HG02840 (cell line): ENCODE results near the gene TCF7.

Experiments used
- ATAC-seq: cut with Tn5 transposase; IDR thresholded peaks from one replicate; pipeline ENCODE4 v1.9.1; 2021; ENCODE audit warnings: mild to moderate bottlenecking, moderate library complexity, moderate number of reproducible peaks; ENCODE audit not compliant: unreplicated experiment, low FRiP score

Gene TCF7

DNA sequence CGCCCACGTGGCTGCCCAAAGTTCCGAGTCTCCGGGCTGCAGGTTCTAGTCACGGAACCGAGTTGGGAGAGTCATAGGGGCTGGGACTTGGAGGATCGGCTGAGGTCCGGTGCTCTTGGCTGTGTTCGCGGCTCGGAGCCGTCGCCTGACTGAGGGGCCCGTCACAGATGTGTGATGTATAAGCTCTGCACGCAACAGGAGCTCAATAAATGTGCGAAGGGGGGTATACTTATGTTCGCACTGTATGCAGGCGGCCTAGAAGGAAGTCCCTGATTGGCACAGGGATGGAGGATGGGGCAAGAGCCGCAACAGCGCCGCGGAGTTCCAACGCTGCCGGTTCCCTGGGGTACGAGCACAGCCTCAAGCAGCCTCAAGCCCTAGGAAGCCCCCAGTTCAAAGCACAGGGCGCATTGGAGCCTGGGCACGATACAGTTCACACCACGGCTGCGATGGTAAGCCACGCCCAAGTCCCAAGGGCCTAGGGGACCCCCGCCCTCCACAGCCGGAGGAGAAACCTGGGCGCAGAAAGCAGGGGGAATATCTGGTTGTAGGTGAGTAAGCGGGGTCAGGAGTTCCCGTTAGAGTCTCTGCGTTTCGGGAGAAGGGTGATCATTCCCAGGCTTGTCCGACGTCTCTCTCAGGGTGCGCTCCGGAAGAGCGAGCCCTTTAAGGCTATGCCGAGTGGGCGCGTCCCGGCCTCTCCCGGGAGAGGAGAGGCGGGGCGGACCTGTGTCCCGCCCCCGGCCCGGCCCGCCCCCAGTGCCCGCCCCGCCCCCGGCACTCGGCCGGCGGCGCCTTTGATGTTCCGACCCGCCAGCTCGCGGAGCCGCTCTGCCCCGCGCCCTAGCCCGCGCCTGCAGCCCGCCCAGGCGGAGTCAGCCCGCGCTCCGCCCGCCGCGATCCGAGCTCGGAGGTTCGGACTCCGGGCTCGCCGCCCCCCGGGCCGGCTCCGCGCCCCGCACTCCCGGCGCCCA lies at the start of gene TCF7:
TSS of gene TCF7 (plus strand) at position 780 of the 974 bp plus-strand sequence. CDS start 226 bp downstream, outside the sequence.
- ATAC-seq, result peak; percentile 70

DNA sequence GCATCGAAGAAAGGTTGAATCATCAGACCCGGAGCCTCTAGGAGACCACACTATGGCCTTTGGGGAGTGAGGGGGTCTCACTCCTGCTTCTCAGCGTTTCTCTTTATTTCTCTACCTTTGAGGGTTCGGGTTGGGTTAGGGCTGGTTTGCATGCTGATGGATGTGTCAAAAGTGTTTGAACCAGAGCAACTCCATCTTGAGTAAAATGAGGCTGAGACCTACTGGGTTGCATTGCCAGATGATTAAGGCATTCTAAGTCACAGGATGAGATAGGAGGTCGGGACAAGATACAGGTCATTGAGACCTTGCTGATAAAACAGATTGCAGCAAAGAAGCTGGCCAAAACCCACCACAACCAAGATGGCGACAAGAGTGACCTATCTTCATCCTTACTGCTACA lies 44.9 kb upstream of the TCF7 start:
- no peak for ATAC-seq

DNA sequence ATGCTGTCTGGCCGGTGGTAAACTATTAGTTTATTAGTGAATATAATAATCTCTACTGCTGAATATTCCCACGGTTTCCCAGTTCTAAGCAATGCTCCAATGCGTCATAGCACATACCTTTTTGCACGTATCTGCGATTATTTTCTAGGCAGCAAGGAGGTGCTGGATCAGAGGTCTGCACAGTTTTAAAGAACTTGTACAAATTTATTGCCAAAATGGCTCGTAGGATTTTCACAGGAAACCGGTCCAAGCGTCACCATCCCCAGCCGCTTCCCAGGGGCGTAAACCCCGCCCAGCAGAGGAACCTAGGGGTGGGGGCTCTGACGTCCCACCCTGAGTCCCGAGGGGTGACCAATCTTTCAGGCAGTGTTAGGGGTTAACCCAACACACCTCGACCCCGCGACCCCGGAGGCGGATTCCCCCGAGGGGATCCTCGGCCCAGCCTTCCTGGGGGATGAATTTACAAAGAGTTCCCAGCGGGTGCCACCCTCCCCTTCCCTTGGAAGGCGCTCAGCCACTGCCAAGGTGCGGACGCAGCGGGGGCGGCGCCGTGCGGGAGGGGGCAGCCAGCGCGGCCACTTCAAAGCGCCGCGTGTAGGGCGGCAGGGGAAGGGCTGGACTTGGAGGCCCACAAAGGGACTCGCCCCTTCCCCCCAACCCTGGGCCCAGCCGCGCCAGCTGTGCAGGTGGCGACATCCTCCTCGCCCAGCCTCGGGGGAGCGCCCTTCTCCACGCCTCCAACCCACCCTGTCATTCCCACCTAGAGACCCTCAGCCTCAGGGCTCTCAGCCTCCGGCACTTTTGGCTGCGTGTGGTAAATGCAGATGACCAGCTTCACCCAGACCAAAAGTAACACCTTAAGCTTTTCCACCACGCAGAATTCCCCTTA lies 43.5 kb upstream of the TCF7 start:
- no peak for ATAC-seq

DNA sequence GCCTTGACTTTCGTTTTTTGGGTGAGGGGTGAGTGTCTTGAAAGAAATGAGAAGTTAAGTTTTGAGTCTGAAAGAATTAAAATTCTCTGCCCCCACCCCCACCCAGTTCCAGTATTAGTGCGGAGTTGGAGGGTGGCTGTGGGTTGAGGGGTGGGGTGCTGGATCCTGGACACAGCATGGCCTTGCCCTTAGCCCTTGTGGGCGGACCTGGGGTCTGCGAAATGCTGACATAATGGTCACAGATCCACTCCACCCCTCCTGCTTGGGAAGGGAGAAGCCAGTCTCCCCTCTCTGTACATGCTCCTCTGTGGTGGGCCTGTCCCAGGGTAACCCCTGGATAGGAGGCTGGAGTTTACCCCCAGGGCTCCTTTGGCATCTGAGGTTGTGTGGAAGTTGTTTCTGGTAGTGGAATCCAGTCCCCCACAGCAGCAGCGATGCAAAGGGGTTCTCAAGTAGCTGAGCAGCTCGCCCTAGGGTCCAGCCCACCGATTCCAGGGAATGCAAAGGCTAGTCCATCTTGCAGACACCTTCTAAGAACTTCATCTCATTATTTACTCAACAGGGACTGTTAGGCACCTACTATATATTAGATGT lies 42.8 kb upstream of the TCF7 start:
- no peak for ATAC-seq

DNA sequence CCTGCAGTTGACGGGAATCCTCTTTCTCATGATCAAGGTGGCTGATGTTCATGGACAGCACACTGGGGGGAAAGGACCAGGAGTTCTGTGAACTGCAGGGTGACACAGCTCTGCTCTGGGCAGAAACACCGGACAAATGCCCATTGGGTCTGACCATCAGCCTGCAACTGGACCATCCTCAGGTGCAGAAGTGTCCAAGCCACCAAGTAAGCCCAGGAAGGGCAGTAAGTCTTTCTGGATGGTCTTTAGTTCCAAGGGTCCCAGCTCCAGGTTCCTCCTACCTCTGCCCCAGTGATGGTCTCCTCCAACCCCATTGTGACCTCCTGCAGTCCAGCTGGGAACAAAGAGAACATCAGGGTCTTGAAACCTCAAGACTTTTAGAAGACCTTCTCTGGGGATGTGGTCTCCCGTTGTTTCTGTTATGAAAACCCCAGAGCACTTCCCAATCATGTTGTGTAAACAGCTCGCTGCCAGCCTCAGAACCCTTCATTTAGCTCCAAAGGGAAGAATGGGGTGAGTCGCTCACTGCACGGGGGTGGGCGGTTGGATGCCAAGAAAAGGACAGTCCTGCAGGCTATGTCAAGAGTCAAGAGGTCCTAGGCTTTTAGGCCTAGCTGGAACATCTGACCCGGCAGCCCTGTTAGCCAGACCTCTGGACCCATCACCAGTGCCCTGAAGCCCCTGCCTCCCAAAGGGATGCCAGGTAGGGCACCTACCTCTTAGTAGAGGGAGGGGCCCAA lies 41.8 kb upstream of the TCF7 start:
- ATAC-seq, result no peak

DNA sequence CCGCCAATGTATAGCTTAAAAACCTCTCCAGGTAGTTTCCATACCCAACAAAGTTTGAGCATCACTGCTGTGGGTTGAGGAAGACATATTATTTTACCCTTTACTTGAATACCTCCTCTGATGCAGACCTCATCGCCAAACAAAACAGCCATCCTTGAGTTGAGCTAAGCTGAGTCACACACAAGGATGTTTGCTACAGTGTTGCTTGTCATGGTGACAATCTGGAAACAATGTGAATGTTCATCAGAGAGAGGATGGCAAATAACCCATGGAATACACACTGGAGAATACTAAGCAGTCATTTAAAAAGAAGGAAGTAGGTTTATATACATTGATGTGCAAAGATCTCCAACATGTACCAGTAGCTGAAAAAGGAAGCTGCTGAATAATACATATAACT lies 41.1 kb upstream of the TCF7 start:
- ATAC-seq, result no peak

DNA sequence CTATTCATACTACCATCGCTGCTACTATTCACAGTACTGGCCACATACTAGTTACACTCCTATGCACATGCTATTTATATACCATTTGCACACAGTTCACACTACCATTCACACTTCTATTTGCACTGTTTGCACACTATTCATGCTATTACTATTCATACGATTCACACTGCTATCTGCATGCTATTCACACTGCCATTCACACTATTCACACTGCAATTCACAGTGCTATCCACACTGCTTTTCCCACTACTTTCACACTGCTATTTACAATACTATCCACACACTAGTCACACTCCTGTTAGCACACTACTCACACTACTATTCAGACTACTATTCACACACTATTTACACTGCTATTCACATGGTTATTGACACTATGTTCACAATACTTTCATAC lies 39.4 kb upstream of the TCF7 start:
- no peak for ATAC-seq

DNA sequence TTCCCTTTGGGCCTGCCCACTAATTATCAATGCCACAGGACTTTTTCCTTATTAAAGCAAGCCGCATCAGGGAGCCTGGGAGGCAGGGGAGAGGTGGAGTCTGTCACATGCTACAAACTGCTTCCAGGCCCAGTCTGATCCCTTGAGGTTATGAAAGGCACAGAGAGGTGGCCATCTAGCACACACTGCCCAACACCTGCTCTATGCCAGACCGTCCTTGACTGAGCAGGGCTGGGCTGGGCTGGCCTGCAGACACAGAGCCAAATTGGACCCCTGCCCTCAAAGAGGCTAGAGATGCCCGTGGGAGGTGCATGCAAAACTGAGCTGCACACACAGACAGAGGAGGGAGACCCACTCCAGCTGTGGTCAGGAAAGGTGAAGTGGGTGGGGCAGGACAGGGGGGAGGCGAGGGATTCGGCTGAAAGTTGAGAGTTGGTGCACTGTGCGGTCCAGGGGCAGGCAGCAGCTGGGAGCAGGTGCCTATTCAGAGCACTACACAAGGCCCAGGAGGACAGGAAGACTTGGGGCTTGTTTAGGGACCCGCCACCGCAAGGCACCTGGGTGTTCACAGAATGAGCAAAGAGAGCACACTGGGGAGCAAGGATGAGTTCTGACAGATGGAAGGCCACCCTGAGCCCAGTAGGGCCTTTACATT lies 36.4 kb upstream of the TCF7 start:
- ATAC-seq, result no peak

DNA sequence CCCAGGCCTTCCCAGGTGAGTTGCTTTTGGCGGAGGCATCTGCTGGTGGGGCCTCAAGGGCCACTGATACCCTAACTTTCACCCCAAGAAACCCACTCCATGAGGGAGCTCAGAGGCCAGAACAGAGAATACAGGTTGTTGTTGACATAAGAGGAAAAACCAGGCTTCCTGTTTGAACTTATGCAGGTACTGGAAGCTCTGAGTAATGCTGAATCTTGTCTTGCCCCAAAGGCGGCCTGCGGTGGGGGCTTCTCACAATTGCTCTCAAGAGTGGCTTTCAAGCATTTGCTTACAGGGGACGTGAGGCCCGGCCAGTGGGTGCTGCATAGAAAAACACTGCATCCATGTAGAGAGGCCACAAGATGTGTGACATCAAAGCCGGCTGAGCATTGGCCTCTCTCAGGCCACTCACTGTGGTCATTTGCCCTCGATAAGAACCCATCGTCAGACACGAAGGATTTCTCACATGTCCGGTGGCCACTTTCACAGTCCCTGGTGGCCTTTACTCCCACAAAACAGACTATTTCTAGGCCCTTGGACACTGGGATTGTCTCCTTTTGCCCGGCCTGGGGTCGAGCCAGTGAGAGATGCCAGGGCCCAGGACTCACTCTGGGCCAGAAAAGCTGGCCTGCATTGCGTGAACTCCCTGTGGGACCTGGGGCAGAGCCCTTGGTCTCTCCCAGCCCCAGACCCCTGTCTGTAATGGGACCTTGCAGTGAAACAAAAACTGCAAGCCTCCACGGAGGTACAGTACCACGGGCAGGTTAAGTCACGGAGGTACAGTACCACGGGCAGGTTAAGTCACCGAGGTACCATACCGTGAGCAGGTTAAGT lies 34.5 kb upstream of the TCF7 start:
- no peak for ATAC-seq

DNA sequence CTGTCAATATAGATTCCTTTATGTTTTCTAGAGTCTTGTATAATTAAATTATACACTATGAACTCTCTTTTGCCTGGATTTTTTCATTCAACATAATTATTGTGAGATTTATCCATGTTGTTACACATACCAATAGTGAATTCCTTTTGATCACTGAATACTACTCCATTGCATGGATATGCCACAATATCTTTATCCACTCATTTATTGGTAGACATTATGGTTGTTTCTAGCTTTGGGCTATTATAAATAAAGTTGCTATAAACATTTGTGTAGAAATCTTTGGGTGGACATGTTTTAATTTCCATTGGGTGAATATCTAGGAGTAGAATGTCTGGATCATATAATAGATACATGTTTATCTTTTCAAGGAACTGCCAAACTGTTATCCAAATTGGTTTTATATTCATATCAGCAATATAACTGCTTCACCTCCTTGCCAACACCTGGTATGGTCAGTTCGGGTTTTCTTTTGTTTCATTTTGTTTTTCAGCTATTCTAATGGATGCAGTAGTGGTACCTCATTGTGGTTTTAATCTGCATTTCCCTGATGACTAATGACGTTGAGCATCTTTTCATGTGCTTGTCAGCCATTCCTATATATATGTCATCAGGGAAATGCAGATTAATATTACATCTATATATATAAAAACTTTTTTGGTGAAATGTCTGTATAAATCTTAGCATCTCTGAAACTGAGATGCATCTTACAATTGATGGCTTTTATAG lies 32.1 kb upstream of the TCF7 start:
- no peak for ATAC-seq

DNA sequence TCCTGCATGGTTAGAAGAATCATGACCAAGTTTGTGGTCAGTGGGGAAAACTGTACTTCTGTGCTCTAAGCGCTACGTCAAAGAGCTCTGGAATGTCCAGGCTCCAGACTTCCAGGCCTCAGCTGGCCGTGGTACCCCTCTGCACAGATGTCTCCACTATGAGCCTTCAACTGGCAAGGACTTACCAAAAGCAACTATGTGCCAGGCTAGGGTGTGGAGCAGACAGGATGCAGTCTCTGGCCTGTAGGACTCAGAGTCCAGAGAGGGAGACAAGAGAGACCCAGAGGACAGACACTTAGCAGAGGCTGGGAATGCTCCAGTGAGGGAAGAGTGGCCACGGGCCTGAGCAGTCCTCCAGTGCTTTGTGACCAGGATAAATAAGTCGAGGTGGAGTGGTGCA lies 31.0 kb upstream of the TCF7 start:
- ATAC-seq, result no peak

DNA sequence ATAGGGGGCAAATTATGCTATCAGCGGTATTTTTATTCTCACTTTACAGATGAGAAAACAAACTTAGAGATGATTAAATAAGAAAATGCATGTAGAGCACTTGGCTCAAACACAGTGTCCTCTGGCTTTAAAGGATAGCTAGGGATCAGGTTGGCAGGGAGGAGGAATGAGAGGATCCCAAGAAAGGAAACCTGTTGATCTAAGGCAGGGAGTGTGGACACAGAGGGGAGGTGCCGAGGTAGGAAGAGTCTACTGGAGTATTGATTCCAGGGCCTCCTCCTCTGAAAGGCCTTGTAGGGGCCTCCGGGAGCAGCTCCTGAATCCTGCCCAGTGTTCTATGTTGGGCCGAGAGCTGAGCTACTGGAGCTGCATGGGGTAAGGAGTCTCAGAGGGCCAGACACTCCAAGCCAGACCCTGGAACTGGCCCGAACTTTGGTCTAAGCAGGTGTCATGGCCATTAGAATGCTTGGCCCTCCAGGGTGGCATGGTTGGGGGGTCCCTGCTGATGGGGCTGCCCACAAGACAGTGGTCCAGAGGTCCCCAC lies 30.4 kb upstream of the TCF7 start:
- ATAC-seq, result no peak

DNA sequence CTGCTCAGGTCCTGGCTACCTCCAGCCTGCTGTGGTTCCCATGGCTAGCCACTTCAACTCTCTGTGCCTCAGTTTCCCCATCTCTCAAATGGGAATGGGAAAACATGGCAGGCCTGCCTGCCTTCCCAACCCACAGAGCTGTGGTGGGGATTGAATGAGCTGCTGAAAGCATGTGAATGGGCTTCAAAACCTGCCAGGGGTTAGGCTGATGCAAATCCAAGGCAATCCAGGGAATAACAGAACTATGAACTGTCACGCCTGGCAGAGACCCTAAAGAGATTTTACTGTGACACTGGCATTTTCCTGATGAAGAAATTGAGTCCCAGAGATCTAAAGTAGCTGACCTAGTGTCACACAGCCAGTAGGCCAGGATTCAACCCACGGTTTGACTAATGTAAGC lies 29.9 kb upstream of the TCF7 start:
- no peak for ATAC-seq

DNA sequence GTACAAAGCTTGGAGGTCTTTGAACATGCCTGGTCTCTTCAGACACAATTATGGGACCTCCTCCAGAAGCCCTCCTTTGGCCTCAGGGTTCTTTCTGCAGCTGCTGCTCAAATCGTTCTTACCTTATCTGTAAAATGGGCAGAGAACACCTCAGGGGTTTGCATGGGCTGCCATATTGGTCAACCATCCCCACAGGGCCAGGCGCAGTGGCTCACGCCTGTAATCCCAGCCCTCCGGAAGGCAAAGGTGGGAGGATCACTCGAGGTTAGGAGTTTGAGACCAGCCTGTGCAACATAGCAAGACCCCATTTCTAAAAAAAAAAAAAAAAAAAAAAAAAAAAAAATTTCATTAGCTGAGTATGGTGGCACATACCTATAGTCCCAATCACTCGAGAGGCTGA lies 29.1 kb upstream of the TCF7 start:
- ATAC-seq, result no peak

DNA sequence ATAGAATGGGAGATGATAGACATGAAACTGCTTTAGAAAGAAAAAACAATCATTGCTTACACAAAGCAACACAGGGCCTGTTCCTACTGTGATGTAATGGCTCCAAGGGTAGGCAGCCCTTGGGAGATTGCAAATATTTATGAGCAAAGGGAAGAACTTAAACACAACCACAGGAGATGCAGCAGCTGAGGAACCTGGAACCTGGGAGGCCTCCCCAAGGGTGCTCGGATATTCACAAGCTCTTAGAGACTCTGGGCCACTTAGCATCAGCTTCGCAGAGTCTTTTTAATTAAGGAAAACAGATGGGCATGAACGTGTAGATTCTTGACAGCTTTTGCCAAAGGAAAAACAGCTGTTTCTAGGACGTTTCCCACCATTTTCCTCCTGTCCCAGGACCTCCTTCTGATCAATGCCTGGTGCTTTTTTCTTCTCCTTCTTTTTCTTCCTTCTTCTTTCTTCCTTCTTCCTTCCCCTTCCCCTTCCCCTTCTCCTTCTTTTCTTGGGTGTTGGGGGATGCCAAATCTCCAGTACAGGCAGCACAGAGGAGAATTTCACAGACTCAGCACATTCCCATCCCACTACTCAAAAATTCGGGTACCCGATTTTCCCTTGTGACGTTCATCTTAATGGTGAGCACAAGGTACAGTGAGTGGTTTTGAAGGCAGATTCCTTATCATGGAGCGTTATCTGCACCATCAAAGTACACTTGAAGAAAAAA lies 28.1 kb upstream of the TCF7 start:
- ATAC-seq, result no peak

DNA sequence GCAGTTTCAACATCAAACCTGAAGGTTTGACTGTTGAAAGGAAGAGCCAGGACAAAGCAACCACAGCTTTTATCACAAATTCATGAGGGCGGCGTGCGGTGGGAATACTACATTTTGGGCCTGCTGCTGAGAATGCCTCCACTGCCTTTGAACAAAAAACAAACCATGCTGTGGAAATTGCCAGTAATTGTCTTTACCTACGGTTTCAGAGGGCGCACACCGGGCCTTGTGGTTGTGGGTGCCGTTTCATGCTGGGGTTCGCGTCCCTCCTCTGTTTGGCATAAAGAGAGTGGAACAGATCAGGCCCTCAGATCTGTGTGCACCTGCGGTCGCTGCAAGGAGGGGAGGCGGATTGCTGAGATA lies 27.6 kb upstream of the TCF7 start:
- no peak for ATAC-seq

DNA sequence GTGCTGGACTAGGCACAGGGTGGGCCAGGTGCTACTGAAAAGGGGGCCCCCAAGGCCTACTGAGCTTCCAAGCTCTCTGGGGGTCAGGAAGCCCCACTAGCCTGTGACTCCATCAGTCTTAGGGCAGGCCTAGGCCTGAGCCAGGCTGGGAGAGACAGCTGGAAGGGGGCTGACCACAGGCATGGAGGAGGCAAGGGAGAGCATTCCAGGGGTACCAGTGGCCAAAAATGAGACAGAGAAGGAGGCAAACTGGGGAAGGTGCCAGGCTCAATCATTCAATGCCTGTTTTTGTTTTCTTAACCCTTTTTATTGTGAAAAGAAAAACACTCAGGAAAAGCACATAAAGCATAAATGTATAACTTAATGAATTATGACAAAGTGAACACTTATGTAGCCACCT lies 26.2 kb upstream of the TCF7 start:
- ATAC-seq, result no peak
